Myocyte (in vitro differentiated cells): ENCODE data around the gene TMPRSS11F. TPM values are rescaled to one million over a fixed set of nuclear protein-coding genes. Genes with fewer than 3 reads are reported as not detected.
A peak's percentile ranks its signal among the peaks of the same experiment; 100 is the strongest.
"Not testable (repeated sequence)": the region's sequence is repeated elsewhere in the genome, so short reads cannot be mapped to it uniquely, and the experiment has no call there.

Experiments used
- DNase-seq: peaks from one replicate; pipeline ENCODE4 v3.0.0-alpha.2; 2012; ENCODE audit warnings: low read depth
- polyA plus RNA-seq: library from polyadenylated mRNA; unstranded; fragments of >200 nt; gene quantifications from one replicate; pipeline ENCODE4 v1.2.1, GENCODE V29; 2012; ENCODE audit warnings: missing spikeins
- total RNA-seq: library from RNA; depleted of rRNA; stranded (reverse); fragments of >200 nt; gene quantifications from 2 replicates; pipeline ENCODE4 v1.2.3, GENCODE V29; 2014

Gene TMPRSS11F
- total RNA-seq: not detected in 2 replicates
- polyA plus RNA-seq: not detected

GRCh38 chr4:68129793-68130192, at the start of gene TMPRSS11F:
TSS of gene TMPRSS11F (minus strand) at chr4:68129869. CDS start at chr4:68129820, 49 bp downstream.
- no peak for DNase-seq

DNA sequence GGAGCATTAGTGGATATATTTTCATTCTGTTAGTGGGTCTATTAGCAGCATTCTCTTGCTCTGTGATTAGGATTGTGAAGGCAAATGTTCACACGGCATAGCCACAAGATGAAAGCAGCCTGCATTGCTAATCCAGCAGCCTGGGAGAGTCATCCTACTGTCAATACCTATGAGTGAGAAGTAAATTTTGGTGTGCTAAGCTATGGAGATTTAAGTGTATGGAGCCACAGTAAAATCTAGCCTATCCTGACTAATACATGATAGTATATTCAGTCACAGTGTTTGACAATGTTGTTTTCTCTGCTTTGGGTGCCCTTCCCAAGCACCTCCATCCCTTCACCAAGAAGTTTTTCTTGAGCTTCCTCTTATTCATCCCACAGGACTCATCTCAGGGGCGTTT, 47.2 kb upstream of the TMPRSS11F start:
- no peak for DNase-seq

- no peak for DNase-seq
Observed at GRCh38 chr4:68176500-68176899, 46.8 kb upstream of the TMPRSS11F start.

- DNase-seq: peak; percentile 81
Observed at GRCh38 chr4:68175562-68176155, 46.0 kb upstream of the TMPRSS11F start.

- not testable (repeated sequence) for DNase-seq
Observed at GRCh38 chr4:68174389-68174788, 44.7 kb upstream of the TMPRSS11F start.

GRCh38 chr4:68172147-68172546, 42.5 kb upstream of the TMPRSS11F start:
- not testable (repeated sequence) for DNase-seq

GRCh38 chr4:68167706-68168105, 38.0 kb upstream of the TMPRSS11F start:
- no peak for DNase-seq

- DNase-seq: no peak
Observed at GRCh38 chr4:68167166-68167565, 37.5 kb upstream of the TMPRSS11F start.

DNA sequence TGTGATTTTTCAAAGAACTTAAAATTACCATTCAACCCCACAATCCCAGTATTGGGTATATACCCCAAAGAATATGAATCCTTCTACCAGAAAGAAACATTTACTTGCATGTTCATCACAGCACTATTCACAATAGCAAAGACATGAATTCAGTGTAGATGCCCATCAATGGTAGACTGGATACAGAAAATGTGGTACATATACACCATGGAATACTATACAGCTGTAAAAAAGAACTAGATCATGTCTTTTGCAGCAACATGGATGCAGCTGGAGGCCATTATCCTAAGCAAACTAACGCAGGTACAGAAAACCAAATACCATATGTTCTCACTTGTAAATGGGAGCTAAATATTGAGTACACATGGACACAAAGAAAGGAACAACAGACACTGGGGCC, 34.1 kb upstream of the TMPRSS11F start:
- DNase-seq: no peak

- peak; percentile 15 for DNase-seq
Observed at GRCh38 chr4:68162196-68162595, 32.5 kb upstream of the TMPRSS11F start.

GRCh38 chr4:68152411-68152810, 22.7 kb upstream of the TMPRSS11F start:
- no peak for DNase-seq

DNA sequence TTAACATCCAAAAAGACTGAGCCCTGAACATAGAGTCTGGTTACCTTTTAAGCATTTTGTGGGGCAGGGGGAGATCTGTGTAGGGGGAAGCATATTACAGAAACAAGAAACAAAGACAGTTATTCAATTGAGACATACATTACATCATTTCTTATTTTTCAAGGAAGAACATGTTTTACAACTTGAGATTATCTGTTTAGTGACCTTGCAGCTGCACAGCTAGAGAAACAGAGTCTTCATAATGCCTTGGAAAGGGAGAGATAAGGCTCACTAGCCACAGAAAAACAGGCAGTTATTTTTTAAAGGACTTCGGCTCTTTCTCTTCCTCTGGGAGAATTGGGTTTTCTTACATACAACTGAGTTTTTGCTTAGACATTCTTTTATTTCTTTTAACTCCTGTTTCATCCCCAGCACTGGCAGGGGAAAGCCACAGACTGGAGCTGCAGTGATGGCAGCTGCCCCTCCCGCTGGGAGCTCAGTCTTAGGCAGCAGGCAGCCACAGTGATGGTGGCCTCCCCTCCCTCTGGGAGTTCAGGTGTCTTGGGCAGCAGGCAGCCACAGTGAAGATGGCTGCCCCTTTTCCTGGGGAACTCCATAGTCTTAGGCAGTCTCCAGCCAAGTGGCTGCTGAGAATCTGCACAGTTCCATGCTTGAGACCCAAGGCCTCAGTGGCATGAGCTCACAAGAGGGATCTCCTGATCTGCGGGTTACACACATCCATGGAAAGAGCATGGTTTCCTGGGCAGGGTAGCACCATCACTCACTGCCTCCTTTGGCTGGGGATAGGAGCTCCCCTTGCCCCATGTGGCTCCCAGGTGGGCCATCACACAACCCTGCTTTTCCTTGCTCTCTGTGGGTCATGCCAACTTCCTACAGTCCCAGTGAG, 19.4 kb upstream of the TMPRSS11F start:
- DNase-seq: no peak

DNA sequence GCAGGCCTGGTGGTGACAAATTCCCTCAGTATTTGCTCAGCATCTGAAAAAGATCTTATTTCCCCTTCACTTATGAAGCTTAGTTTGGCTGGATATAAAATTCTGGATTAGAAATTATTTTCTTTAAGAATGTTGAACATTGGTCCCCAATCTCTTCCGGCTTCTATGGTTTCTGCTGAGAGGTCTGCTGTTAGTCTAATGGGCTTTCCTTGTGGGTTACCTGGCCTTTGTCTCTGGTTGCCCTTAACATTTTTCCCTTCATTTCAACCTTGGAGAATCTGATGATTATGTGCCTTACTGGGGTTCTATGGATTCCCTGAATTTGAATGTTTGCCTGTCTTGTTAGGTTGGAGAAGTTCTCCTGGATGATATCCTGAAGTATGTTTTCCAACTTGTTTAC, 17.4 kb upstream of the TMPRSS11F start:
- no peak for DNase-seq

DNA sequence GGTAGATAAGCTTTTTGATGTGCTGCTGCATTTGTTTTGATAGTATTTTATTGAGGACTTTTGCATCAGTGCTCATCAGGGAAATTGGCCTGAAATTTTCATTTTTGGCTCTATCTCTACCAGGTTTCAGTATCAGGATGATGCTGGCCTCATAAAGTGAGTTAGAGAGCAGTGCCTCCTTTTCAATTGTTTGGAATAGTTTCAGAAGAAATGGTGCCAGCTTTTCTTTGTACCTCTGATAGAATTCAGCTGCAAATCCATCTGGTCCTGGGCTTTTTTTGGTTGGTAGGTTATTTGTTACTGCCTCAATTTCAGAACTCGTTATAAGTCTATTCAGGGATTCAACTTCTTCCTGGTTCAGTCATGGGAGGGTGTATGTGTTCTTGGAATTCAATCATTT, 15.6 kb upstream of the TMPRSS11F start:
- DNase-seq: no peak

- no peak for DNase-seq
Observed at GRCh38 chr4:68141852-68142251, 12.2 kb upstream of the TMPRSS11F start.

DNA sequence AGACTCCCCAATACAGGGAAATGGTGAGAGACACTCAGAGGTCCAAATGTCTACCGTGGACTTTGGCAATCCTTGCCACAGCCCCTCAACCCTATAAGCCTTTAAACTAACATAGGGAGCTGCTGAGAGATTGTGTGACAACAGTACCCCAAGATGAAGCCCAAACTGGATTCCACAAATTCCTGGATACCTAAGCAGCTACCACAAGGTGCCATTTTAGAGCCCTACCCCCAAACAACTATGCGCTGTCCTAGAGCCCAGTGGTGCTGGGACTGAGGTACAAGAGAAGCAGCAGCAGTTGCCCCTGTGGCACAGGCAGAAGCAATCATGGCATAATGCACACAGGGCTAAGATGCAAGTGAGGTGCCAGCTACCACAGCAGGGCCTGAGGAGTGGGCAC, 2.7 kb upstream of the TMPRSS11F start:
- no peak for DNase-seq

GRCh38 chr4:68124262-68124661, 5.4 kb downstream of the TMPRSS11F start:
- no peak for DNase-seq

- no peak for DNase-seq
Observed at GRCh38 chr4:68123525-68123924, 6.1 kb downstream of the TMPRSS11F start.

DNA sequence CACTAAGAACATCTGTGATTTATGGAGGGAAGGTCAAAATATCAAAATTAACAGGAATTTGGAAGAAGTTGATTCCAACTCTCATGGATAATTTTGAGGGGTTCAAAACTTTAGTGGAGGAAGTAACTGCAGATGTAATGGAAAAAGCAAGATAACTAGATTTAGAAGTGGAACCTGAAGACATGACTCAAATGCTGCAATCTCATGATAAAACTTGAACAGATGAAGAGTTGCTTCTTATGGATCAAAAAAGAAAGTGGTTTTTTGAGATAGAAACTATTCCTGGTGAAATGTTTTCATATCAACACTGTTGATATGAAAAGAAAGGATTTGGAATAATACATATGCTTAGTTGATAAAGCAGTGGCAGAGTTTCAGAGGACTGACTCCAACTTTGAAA, 9.7 kb downstream of the TMPRSS11F start:
- DNase-seq: no peak

DNA sequence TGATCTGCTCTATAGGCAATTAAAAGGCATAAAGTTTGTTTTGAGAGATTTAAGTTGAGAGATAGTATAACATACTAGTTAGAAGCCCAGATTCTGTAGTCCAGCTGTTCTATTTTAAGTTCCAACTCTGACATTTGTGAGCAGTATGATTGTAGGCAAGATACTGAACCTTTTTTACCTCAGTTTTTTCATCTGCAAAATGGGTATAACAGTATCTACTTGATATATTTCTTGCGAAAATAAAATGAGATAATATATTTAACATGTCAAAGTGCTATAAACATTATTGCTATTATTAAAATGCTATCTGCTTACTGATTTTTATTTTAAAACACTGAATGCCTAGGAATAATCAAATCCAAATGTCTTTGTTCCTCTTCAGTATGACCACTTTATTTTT, 19.2 kb downstream of the TMPRSS11F start:
- no peak for DNase-seq

GRCh38 chr4:68109868-68110267, 19.8 kb downstream of the TMPRSS11F start:
- no peak for DNase-seq

- DNase-seq: no peak
Observed at GRCh38 chr4:68082758-68083157, 46.9 kb downstream of the TMPRSS11F start.

DNA sequence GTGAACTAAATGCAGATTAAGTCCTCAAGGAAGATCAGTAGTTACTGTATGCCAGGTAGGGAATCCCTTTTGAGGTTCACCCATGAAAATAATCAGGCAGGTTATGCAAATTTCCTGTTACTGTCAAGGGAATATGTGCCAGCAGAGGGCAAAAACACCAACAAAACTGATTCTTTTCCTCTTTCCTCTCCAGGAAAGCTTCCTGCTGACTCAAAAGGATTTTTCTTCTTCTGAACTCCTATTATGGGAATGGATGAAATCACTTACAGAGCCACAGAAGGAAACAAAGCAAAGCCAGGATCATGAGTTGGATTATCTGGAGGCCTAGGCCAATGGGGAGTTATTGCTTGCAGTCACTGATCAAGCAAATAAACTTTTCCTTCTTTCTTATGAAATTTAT, 49.7 kb downstream of the TMPRSS11F start:
- DNase-seq: no peak
